Activated CD8-positive, alpha-beta memory T cell treated with anti-CD3 and anti-CD28 coated beads for 36 hours (primary cell): ENCODE results near the gene PRSS57. TPM values are rescaled to one million over a fixed set of nuclear protein-coding genes. Genes with fewer than 3 reads are reported as not detected.

Experiments
- CTCF ChIA-PET: fragments of 350-600 bp; sonication (Branson Sonifier 250); formaldehyde crosslinking; loops from one replicate; lab custom pipeline; 2021; ENCODE audit warnings: antibody characterized with exemption; lab: Charles Lee
- POLR2A ChIA-PET: fragments of 350-600 bp; sonication (Branson Sonifier 250); formaldehyde crosslinking; loops from one replicate; lab custom pipeline; 2021; ENCODE audit warnings: antibody characterized with exemption; lab: Charles Lee
- total RNA-seq, 2 experiments: library from RNA; stranded (reverse); gene quantifications; one replicate each; pipeline ENCODE4 v1.2.3, GENCODE V29; 2021

PRSS57 gene
- total RNA-seq, 2 experiments from 2014 or later: not detected

- POLR2A ChIA-PET: interaction anchor here (1.7 to 1.9 kb wide), 3 partner anchors 15 to 72 kb away, joined by 4 to 17 read pairs (median 10); partner anchors contain the start of gene FSTL3
- CTCF ChIA-PET: interaction anchor here (0.8 to 1.9 kb wide), 3 partner anchors 71 to 130 kb away, joined by 3 to 14 read pairs (median 4); no protein-coding TSS in a partner anchor
These were observed 32.9 kb downstream of the PRSS57 start for GRCh38 chr19:662207-662961.

- ChIA-PET CTCF (interaction anchor here (0.8 to 1.4 kb wide), 5 partner anchors 12 to 151 kb away, joined by 3 to 4 read pairs (median 3); no protein-coding TSS in a partner anchor), POLR2A (interaction anchor here (1.2 kb wide), 1 partner anchor 50 kb away, joined by 7 read pairs; no protein-coding TSS in a partner anchor)
These were observed 33.6 kb downstream of the PRSS57 start for GRCh38 chr19:661427-662196.

GRCh38 chr19:660793-661426 is 34.3 kb downstream of the PRSS57 start:
- ChIA-PET CTCF (interaction anchor here (0.8 to 2.1 kb wide), 8 partner anchors 12 to 150 kb away, joined by 3 to 5 read pairs (median 3); no protein-coding TSS in a partner anchor), POLR2A (interaction anchor here (0.6 to 1.2 kb wide), 2 partner anchors 10 to 49 kb away, joined by 7 to 13 read pairs; no protein-coding TSS in a partner anchor)

GRCh38 chr19:658916-659839 is 36.1 kb downstream of the PRSS57 start:
- POLR2A ChIA-PET: interaction anchor here (0.5 to 1.3 kb wide), 2 partner anchors 8 to 27 kb away, joined by 5 to 10 read pairs; no protein-coding TSS in a partner anchor
- CTCF ChIA-PET: interaction anchor here (1.3 to 2.1 kb wide), 3 partner anchors 20 to 78 kb away, joined by 3 to 5 read pairs (median 3); no protein-coding TSS in a partner anchor

GRCh38 chr19:658059-658839 is 37.0 kb downstream of the PRSS57 start:
- CTCF ChIA-PET: interaction anchor here (1.3 kb wide), 1 partner anchor 76 kb away, joined by 3 read pairs; no protein-coding TSS in a partner anchor
- POLR2A ChIA-PET: no interaction called here

- POLR2A ChIA-PET: no interaction called here
These were observed 37.6 kb downstream of the PRSS57 start for GRCh38 chr19:657611-658010.

GRCh38 chr19:656751-657559 is 38.3 kb downstream of the PRSS57 start:
- POLR2A ChIA-PET: no interaction called here
- CTCF ChIA-PET: no interaction called here

More at GRCh38 chr19:657611-658010, 37.6 kb downstream of the PRSS57 start:
- CTCF ChIA-PET: no interaction called here

GRCh38 chr19:655691-656090 is 39.6 kb downstream of the PRSS57 start:
- POLR2A ChIA-PET: interaction anchor here (0.6 kb wide), 1 partner anchor 14 kb away, joined by 4 read pairs; no protein-coding TSS in a partner anchor

GRCh38 chr19:653425-653824 is 41.8 kb downstream of the PRSS57 start:
- ChIA-PET POLR2A (no interaction called here), CTCF (no interaction called here)

More at GRCh38 chr19:655691-656090, 39.6 kb downstream of the PRSS57 start:
- CTCF ChIA-PET: no interaction called here

GRCh38 chr19:652467-653389 is 42.5 kb downstream of the PRSS57 start:
- POLR2A ChIA-PET: no interaction called here
- CTCF ChIA-PET: no interaction called here

GRCh38 chr19:651991-652390 is 43.3 kb downstream of the PRSS57 start:
- CTCF ChIA-PET: no interaction called here
- POLR2A ChIA-PET: no interaction called here

GRCh38 chr19:651114-651818 is 44.0 kb downstream of the PRSS57 start:
- CTCF ChIA-PET: no interaction called here

GRCh38 chr19:650121-650520 is 45.1 kb downstream of the PRSS57 start:
- POLR2A ChIA-PET: interaction anchor here (0.6 to 0.7 kb wide), 2 partner anchors 10 to 108 kb away, joined by 13 to 14 read pairs; no protein-coding TSS in a partner anchor
- CTCF ChIA-PET: no interaction called here

More at GRCh38 chr19:651114-651818, 44.0 kb downstream of the PRSS57 start:
- POLR2A ChIA-PET: interaction anchor here (0.7 kb wide), 2 partner anchors 8 to 9 kb away, joined by 5 to 13 read pairs; no protein-coding TSS in a partner anchor
